Measurements from ENCODE around the gene PLCB2. TPM values are rescaled to one million over a fixed set of nuclear protein-coding genes. Genes with fewer than 3 reads are reported as not detected.

Gene PLCB2
- total and polyA plus RNA-seq, 9 of the 15 experiments (the other 6 are each of a cell fraction or from before 2014, with no cell fraction given) = 0.37 to 12.3 (median 8.0) TPM

GRCh38 chr15:40307421-40308211 lies at the start of gene PLCB2 (continued):
- TF ChIP-seq ZBTB11 (CRISPR knock-in tag; IDR thresholded peaks at IDR 0.05) (peak in 1 of 3 experiments; percentile 55; a peak in 2 of 6 replicates), JUNB (CRISPR knock-in tag; conservative IDR thresholded peaks at IDR 0.05) (no peak), ZFX (CRISPR knock-in tag; IDR thresholded peaks at IDR 0.05) (peak; percentile 48; the same call in 1 of the 2 replicates), SREBF2 (CRISPR knock-in tag; IDR thresholded peaks at IDR 0.05) (no peak), ZNF592 (IDR thresholded peaks at IDR 0.05) (0 out of 2 replicates have a peak, but pooled peaks have one; percentile 27), TAF7 (tag; IDR thresholded peaks at IDR 0.05) (no peak), OTX1 (CRISPR knock-in tag; IDR thresholded peaks at IDR 0.05) (no peak), RBM34 (IDR thresholded peaks at IDR 0.05; ENCODE audit: borderline replicate concordance, insufficient read depth, low read length) (no peak), RBFOX2 (IDR thresholded peaks at IDR 0.05; ENCODE audit: low read depth, low read length) (peak; percentile 44; the same call in 1 of the 2 replicates), ZNF274 (IDR thresholded peaks at IDR 0.05; ENCODE audit: borderline replicate concordance, low read depth, low read length) (no peak), ZNF583 (CRISPR knock-in tag; IDR thresholded peaks at IDR 0.05) (no peak), ZC3H8 (IDR thresholded peaks at IDR 0.05) (no peak), CTBP1 (IDR thresholded peaks at IDR 0.05; ENCODE audit: borderline replicate concordance) (peak; percentile 20; the same call in 1 of the 2 replicates), YY1 (IDR thresholded peaks at IDR 0.05; ENCODE audit: borderline replicate concordance in 1 of 3, control insufficient read depth in 1 of 3, extremely low read depth in 1 of 3, insufficient read depth in 3 of 3, insufficient read length in 1 of 3, insufficient replicate concordance in 2 of 3, low read depth in 1 of 3, low read length in 2 of 3) (peak in 1 of 3 experiments; percentile 10), KDM5B (IDR thresholded peaks at IDR 0.05; ENCODE audit: insufficient replicate concordance, low read depth, low read length) (peak; percentile 43)
- TF ChIP-seq, protein P1, sequence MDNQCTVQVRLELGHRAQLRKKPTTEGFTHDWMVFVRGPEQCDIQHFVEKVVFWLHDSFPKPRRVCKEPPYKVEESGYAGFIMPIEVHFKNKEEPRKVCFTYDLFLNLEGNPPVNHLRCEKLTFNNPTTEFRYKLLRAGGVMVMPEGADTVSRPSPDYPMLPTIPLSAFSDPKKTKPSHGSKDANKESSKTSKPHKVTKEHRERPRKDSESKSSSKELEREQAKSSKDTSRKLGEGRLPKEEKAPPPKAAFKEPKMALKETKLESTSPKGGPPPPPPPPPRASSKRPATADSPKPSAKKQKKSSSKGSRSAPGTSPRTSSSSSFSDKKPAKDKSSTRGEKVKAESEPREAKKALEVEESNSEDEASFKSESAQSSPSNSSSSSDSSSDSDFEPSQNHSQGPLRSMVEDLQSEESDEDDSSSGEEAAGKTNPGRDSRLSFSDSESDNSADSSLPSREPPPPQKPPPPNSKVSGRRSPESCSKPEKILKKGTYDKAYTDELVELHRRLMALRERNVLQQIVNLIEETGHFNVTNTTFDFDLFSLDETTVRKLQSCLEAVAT (IDR thresholded peaks at IDR 0.05) = no peak
